ENCODE results near the gene SRSF4. TPM values are rescaled to one million over a fixed set of nuclear protein-coding genes. Genes with fewer than 3 reads are reported as not detected.

SRSF4 gene
- total RNA-seq, 1 experiment from 2014 or later = 62.5 TPM

- Histone ChIP-seq H3K27me3 (ENCODE audit: control insufficient read depth, insufficient read depth, low read length) (no peaks in the 10 kb centered on the region), H3K36me3 (replicated peaks; ENCODE audit: control insufficient read depth, insufficient read depth, low read length) (peaks cover 19% of the 10 kb centered on the region), H3K4me3 (ENCODE audit: insufficient read depth, low read depth, low read length) (no peak overlapping the region)
- no peak for DNase-seq
Observed at GRCh38 chr1:29210278-29211085, 28.8 kb upstream of the SRSF4 start.

- Histone ChIP-seq H3K36me3 (replicated peaks; ENCODE audit: control insufficient read depth, insufficient read depth, low read length) (peaks cover 20% of the 10 kb centered on the region), H3K27me3 (ENCODE audit: control insufficient read depth, insufficient read depth, low read length) (no peaks in the 10 kb centered on the region), H3K4me3 (ENCODE audit: insufficient read depth, low read depth, low read length) (no peak overlapping the region)
- no peak for DNase-seq
Observed at GRCh38 chr1:29209173-29209572, 27.5 kb upstream of the SRSF4 start.

GRCh38 chr1:29208442-29208841, 26.7 kb upstream of the SRSF4 start:
- DNase-seq = no peak

GRCh38 chr1:29202584-29203340, 21.1 kb upstream of the SRSF4 start:
- no peak overlapping the region for H3K4me3 ChIP-seq (ENCODE audit: insufficient read depth, low read depth, low read length)
- H3K27me3 ChIP-seq (ENCODE audit: control insufficient read depth, insufficient read depth, low read length) = no peaks in the 10 kb centered on the region
- peak; percentile 95 for DNase-seq
- peaks cover 24% of the 10 kb centered on the region for H3K36me3 ChIP-seq (replicated peaks; ENCODE audit: control insufficient read depth, insufficient read depth, low read length)

More at GRCh38 chr1:29208442-29208841, 26.7 kb upstream of the SRSF4 start:
- no peaks in the 10 kb centered on the region for H3K27me3 ChIP-seq (ENCODE audit: control insufficient read depth, insufficient read depth, low read length)
- H3K4me3 ChIP-seq (ENCODE audit: insufficient read depth, low read depth, low read length) = no peak overlapping the region
- H3K36me3 ChIP-seq (replicated peaks; ENCODE audit: control insufficient read depth, insufficient read depth, low read length) = peaks cover 19% of the 10 kb centered on the region

GRCh38 chr1:29202053-29202452, 20.4 kb upstream of the SRSF4 start:
- H3K27me3 ChIP-seq (ENCODE audit: control insufficient read depth, insufficient read depth, low read length) = no peaks in the 10 kb centered on the region
- no peak overlapping the region for H3K4me3 ChIP-seq (ENCODE audit: insufficient read depth, low read depth, low read length)
- no peak for DNase-seq
- H3K36me3 ChIP-seq (replicated peaks; ENCODE audit: control insufficient read depth, insufficient read depth, low read length) = peaks cover 24% of the 10 kb centered on the region

GRCh38 chr1:29201595-29202051, 19.9 kb upstream of the SRSF4 start:
- Histone ChIP-seq H3K4me3 (ENCODE audit: insufficient read depth, low read depth, low read length) (no peak overlapping the region), H3K27me3 (ENCODE audit: control insufficient read depth, insufficient read depth, low read length) (no peaks in the 10 kb centered on the region), H3K36me3 (replicated peaks; ENCODE audit: control insufficient read depth, insufficient read depth, low read length) (peaks cover 23% of the 10 kb centered on the region)
- no peak for DNase-seq

- peaks cover 17% of the 10 kb centered on the region for H3K36me3 ChIP-seq (replicated peaks; ENCODE audit: control insufficient read depth, insufficient read depth, low read length)
- no peak overlapping the region for H3K4me3 ChIP-seq (ENCODE audit: insufficient read depth, low read depth, low read length)
- no peak for DNase-seq
- H3K27me3 ChIP-seq (ENCODE audit: control insufficient read depth, insufficient read depth, low read length) = no peaks in the 10 kb centered on the region
Observed at GRCh38 chr1:29200906-29201594, 19.4 kb upstream of the SRSF4 start.

- DNase-seq = no peak
- Histone ChIP-seq H3K4me3 (ENCODE audit: insufficient read depth, low read depth, low read length) (no peak overlapping the region), H3K27me3 (ENCODE audit: control insufficient read depth, insufficient read depth, low read length) (no peaks in the 10 kb centered on the region), H3K36me3 (replicated peaks; ENCODE audit: control insufficient read depth, insufficient read depth, low read length) (peaks cover 17% of the 10 kb centered on the region)
Observed at GRCh38 chr1:29197993-29198392, 16.3 kb upstream of the SRSF4 start.

- H3K4me3 ChIP-seq (ENCODE audit: insufficient read depth, low read depth, low read length) = no peak overlapping the region
- DNase-seq = peak; percentile 83
- peaks cover 17% of the 10 kb centered on the region for H3K36me3 ChIP-seq (replicated peaks; ENCODE audit: control insufficient read depth, insufficient read depth, low read length)
- H3K27me3 ChIP-seq (ENCODE audit: control insufficient read depth, insufficient read depth, low read length) = no peaks in the 10 kb centered on the region
Observed at GRCh38 chr1:29197590-29197924, 15.9 kb upstream of the SRSF4 start.

- DNase-seq = no peak
- Histone ChIP-seq H3K27me3 (ENCODE audit: control insufficient read depth, insufficient read depth, low read length) (no peaks in the 10 kb centered on the region), H3K36me3 (replicated peaks; ENCODE audit: control insufficient read depth, insufficient read depth, low read length) (peaks cover 15% of the 10 kb centered on the region), H3K4me3 (ENCODE audit: insufficient read depth, low read depth, low read length) (no peak overlapping the region)
Observed at GRCh38 chr1:29196863-29197589, 15.3 kb upstream of the SRSF4 start.

GRCh38 chr1:29195881-29196291, 14.2 kb upstream of the SRSF4 start:
- peaks cover 9% of the 10 kb centered on the region for H3K36me3 ChIP-seq (replicated peaks; ENCODE audit: control insufficient read depth, insufficient read depth, low read length)
- no peak for DNase-seq
- no peak overlapping the region for H3K4me3 ChIP-seq (ENCODE audit: insufficient read depth, low read depth, low read length)

GRCh38 chr1:29193879-29194455, 12.3 kb upstream of the SRSF4 start:
- peaks cover 4% of the 10 kb centered on the region for H3K36me3 ChIP-seq (replicated peaks; ENCODE audit: control insufficient read depth, insufficient read depth, low read length)
- no peaks in the 10 kb centered on the region for H3K27me3 ChIP-seq (ENCODE audit: control insufficient read depth, insufficient read depth, low read length)
- DNase-seq = no peak
- no peak overlapping the region for H3K4me3 ChIP-seq (ENCODE audit: insufficient read depth, low read depth, low read length)

More at GRCh38 chr1:29195881-29196291, 14.2 kb upstream of the SRSF4 start:
- H3K27me3 ChIP-seq (ENCODE audit: control insufficient read depth, insufficient read depth, low read length) = no peaks in the 10 kb centered on the region

GRCh38 chr1:29190718-29191117, 9.0 kb upstream of the SRSF4 start:
- peaks cover 4% of the 10 kb centered on the region; the same call in 1 of the 2 replicates for H3K36me3 ChIP-seq (replicated peaks; ENCODE audit: control insufficient read depth, insufficient read depth, low read length)
- H3K4me3 ChIP-seq (ENCODE audit: insufficient read depth, low read depth, low read length) = no peak overlapping the region
- H3K27me3 ChIP-seq (ENCODE audit: control insufficient read depth, insufficient read depth, low read length) = no peaks in the 10 kb centered on the region
- DNase-seq = no peak

- H3K36me3 ChIP-seq (replicated peaks; ENCODE audit: control insufficient read depth, insufficient read depth, low read length) = no peaks in the 10 kb centered on the region
- H3K27me3 ChIP-seq (ENCODE audit: control insufficient read depth, insufficient read depth, low read length) = no peaks in the 10 kb centered on the region
- H3K4me3 ChIP-seq (ENCODE audit: insufficient read depth, low read depth, low read length) = no peak overlapping the region
- peak; percentile 46 for DNase-seq
Observed at GRCh38 chr1:29186707-29187106, 5.0 kb upstream of the SRSF4 start.

All from H7 (cell line).